Trophoblast cell (in vitro differentiated cells and primary cell): Measurements from ENCODE around the gene DNAJC3.
A peak's percentile ranks its signal among the peaks of the same experiment; 100 is the strongest.
"Not testable (repeated sequence)": the region's sequence is repeated elsewhere in the genome, so short reads cannot be mapped to it uniquely, and the experiment has no call there.

Experiments used
- DNase-seq, 2 donors: peaks; one replicate each; pipeline ENCODE4 v3.0.0-alpha.2; 2016
- H2AFZ ChIP-seq: 2 replicates; pipeline ENCODE4 v1.6.1; 2013; ENCODE audit warnings: low read length, moderate library complexity, mild to moderate bottlenecking; ENCODE audit not compliant: insufficient read depth, poor library complexity
- H2AK5ac ChIP-seq: 2 replicates; pipeline ENCODE4 v1.6.1; 2013; ENCODE audit warnings: mild to moderate bottlenecking, low read length
- H2BK120ac ChIP-seq: 2 replicates; pipeline ENCODE4 v1.6.1; 2013; ENCODE audit warnings: low read length, mild to moderate bottlenecking, moderate library complexity; ENCODE audit not compliant: insufficient read depth, poor library complexity
- H2BK12ac ChIP-seq: 2 replicates; pipeline ENCODE4 v1.6.1; 2013; ENCODE audit warnings: mild to moderate bottlenecking, low read length, moderate library complexity
- H2BK5ac ChIP-seq: 2 replicates; pipeline ENCODE4 v1.6.1; 2013; ENCODE audit warnings: low read length, low read depth, moderate library complexity, mild to moderate bottlenecking; ENCODE audit not compliant: poor library complexity
- H3K14ac ChIP-seq: 2 replicates; pipeline ENCODE4 v1.6.1; 2013; ENCODE audit warnings: mild to moderate bottlenecking, low read length
- H3K18ac ChIP-seq: 2 replicates; pipeline ENCODE4 v1.6.1; 2013; ENCODE audit warnings: mild to moderate bottlenecking, low read length
- H3K23ac ChIP-seq: 2 replicates; pipeline ENCODE4 v1.6.1; 2013; ENCODE audit warnings: low read length
- H3K27ac ChIP-seq: 2 replicates; pipeline ENCODE4 v1.5.1; 2013; ENCODE audit warnings: low read depth, mild to moderate bottlenecking, inconsistent platforms, low read length, moderate library complexity
- H3K27me3 ChIP-seq: 2 replicates; pipeline ENCODE4 v1.6.1; 2013; ENCODE audit warnings: inconsistent platforms, mild to moderate bottlenecking, low read length, moderate library complexity; ENCODE audit not compliant: insufficient read depth
- H3K36me3 ChIP-seq, 2 experiments: 1 replicate in 1 of 2; 2 replicates in 1 of 2; pipeline ENCODE4 v1.6.1; 2013; ENCODE audit warnings: low read length in 2 of 2, mild to moderate bottlenecking in 2 of 2, moderate library complexity in 1 of 2; ENCODE audit not compliant: insufficient read depth in 2 of 2, control insufficient read depth in 1 of 2
- H3K4ac ChIP-seq: 2 replicates; pipeline ENCODE4 v1.6.1; 2013; ENCODE audit warnings: low read depth, mild to moderate bottlenecking, low read length, moderate library complexity
- H3K4me1 ChIP-seq, 2 experiments: 1 replicate in 1 of 2; 2 replicates in 1 of 2; pipeline ENCODE4 v1.6.1; 2013; ENCODE audit warnings: low read length in 2 of 2, mild to moderate bottlenecking in 2 of 2, moderate library complexity in 1 of 2; ENCODE audit not compliant: insufficient read depth in 2 of 2, control insufficient read depth in 1 of 2
- H3K4me2 ChIP-seq: 2 replicates; pipeline ENCODE4 v1.6.1; 2013; ENCODE audit warnings: inconsistent platforms, mild to moderate bottlenecking, low read length, moderate library complexity
- H3K4me3 ChIP-seq: 2 replicates; pipeline ENCODE4 v1.5.1; 2013; ENCODE audit warnings: mild to moderate bottlenecking, low read depth, low read length, inconsistent platforms
- H3K79me1 ChIP-seq: one replicate; pipeline ENCODE4 v1.6.1; 2013; ENCODE audit warnings: low read length
- H3K79me2 ChIP-seq: 2 replicates; pipeline ENCODE4 v1.6.1; 2013; ENCODE audit warnings: low read length, mild to moderate bottlenecking; ENCODE audit not compliant: control insufficient read depth, insufficient read depth, poor library complexity
- H3K9ac ChIP-seq: 2 replicates; pipeline ENCODE4 v1.6.1; 2013; ENCODE audit warnings: mild to moderate bottlenecking, low read length
- H3K9me3 ChIP-seq: 2 replicates; pipeline ENCODE4 v1.6.1; 2013; ENCODE audit warnings: low read depth, mild to moderate bottlenecking, control low read depth, inconsistent platforms, low read length; ENCODE audit not compliant: insufficient read depth
- H4K12ac ChIP-seq: 2 replicates; pipeline ENCODE4 v1.6.1; 2013; ENCODE audit warnings: low read depth, mild to moderate bottlenecking, low read length, moderate library complexity
- H4K8ac ChIP-seq: 2 replicates; pipeline ENCODE4 v1.6.1; 2013; ENCODE audit warnings: low read depth, mild to moderate bottlenecking, low read length, moderate library complexity
- H4K91ac ChIP-seq: one replicate; pipeline ENCODE4 v1.6.1; 2013; ENCODE audit warnings: low read depth, mild to moderate bottlenecking, low read length, moderate library complexity
- WGBS: extraction: QIAGEN DNeasy Blood & Tissue Kit; methylation state at CpG from one replicate; pipeline ENCODE4 v1.1.7; 2013; ENCODE audit warnings: missing lambda C conversion rate; ENCODE audit not compliant: insufficient read length, insufficient coverage; ENCODE audit errors: extremely low coverage; 5-methylcytosine and 5-hydroxymethylcytosine counted together

The DNAJC3 gene

GRCh38 chr13:95679722-95680121 is 2.8 kb downstream of the DNAJC3 start:
- H4K91ac ChIP-seq: no peak overlapping the region
- no peak overlapping the region for H3K9ac ChIP-seq
- peaks cover 15% of the 10 kb centered on the region for H3K79me2 ChIP-seq
- H4K12ac ChIP-seq: no peak overlapping the region
- H2BK120ac ChIP-seq: no peak overlapping the region
- H2AFZ ChIP-seq: no peak overlapping the region
- H4K8ac ChIP-seq: no peak overlapping the region
- H3K9me3 ChIP-seq: no peaks in the 10 kb centered on the region
- H3K4me3 ChIP-seq: no peak overlapping the region
- no CpG with 5 or more reads among the region's 2 CpGs for WGBS
- no peak overlapping the region for H3K27ac ChIP-seq
- peaks cover 10% of the 10 kb centered on the region for H3K79me1 ChIP-seq
- H3K4ac ChIP-seq: no peak overlapping the region
- no peak overlapping the region for H3K14ac ChIP-seq
- no peak overlapping the region for H3K18ac ChIP-seq
- DNase-seq: no peak
- no peak overlapping the region for H3K4me2 ChIP-seq
- H2AK5ac ChIP-seq: no peak overlapping the region
- H3K23ac ChIP-seq: no peak overlapping the region
- no peak overlapping the region for H2BK12ac ChIP-seq
- peaks cover 0 to 3% of the 10 kb centered on the region in 2 experiments for H3K4me1 ChIP-seq
- no peaks in the 10 kb centered on the region for H3K36me3 ChIP-seq
- no peak overlapping the region for H2BK5ac ChIP-seq
- no peaks in the 10 kb centered on the region for H3K27me3 ChIP-seq

GRCh38 chr13:95684418-95684817 is 7.5 kb downstream of the DNAJC3 start:
- Histone ChIP-seq H4K12ac (no peak overlapping the region), H3K4me1 (no peaks in the 10 kb centered on the region), H3K27ac (no peak overlapping the region), H3K9me3 (no peaks in the 10 kb centered on the region), H3K36me3 (no peaks in the 10 kb centered on the region), H2BK12ac (no peak overlapping the region), H3K14ac (no peak overlapping the region), H2BK120ac (no peak overlapping the region), H3K79me2 (peaks cover 7% of the 10 kb centered on the region), H3K9ac (no peak overlapping the region), H2BK5ac (no peak overlapping the region), H4K91ac (no peak overlapping the region), H3K79me1 (no peaks in the 10 kb centered on the region), H2AK5ac (no peak overlapping the region), H3K18ac (peak overlapping the region; percentile 59), H2AFZ (no peak overlapping the region), H3K23ac (no peak overlapping the region), H3K4ac (peak overlapping the region; percentile 89), H3K4me2 (no peak overlapping the region), H3K27me3 (no peaks in the 10 kb centered on the region), H3K4me3 (no peak overlapping the region), H4K8ac (no peak overlapping the region)
- no peak for DNase-seq
- WGBS: no CpG with 5 or more reads among the region's 2 CpGs

GRCh38 chr13:95684960-95685359 is 8.0 kb downstream of the DNAJC3 start:
- not testable (repeated sequence) for H3K79me2 ChIP-seq, H3K36me3 ChIP-seq, H2AK5ac ChIP-seq, H3K79me1 ChIP-seq, DNase-seq, H3K4me2 ChIP-seq, H2AFZ ChIP-seq, H2BK12ac ChIP-seq, H3K4me3 ChIP-seq, H4K12ac ChIP-seq, H3K9ac ChIP-seq, H3K27ac ChIP-seq, H2BK120ac ChIP-seq, H4K8ac ChIP-seq, H3K23ac ChIP-seq, H3K9me3 ChIP-seq, H3K14ac ChIP-seq, H3K4me1 ChIP-seq, H2BK5ac ChIP-seq, H4K91ac ChIP-seq, H3K27me3 ChIP-seq
- peak overlapping the region; percentile 59 for H3K18ac ChIP-seq
- no CpG with 5 or more reads among the region's 5 CpGs for WGBS
- H3K4ac ChIP-seq: peak overlapping the region; percentile 47

DNA sequence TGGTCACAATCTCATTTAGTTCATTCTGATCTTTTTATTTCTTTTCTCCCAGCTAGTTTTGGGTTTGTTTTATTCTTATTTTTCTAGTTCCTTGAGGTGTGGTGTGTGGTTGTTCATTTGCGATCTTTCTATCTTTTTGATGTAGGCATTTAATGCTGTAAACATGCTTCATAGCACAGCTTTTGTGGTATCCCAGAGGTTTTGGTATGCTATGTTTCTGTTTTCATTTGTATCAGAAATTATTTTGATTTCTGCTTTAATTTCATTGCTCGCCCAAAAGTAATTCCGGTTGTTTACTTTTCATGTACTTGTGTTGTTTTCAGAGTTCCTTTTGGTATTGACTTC is 12.6 kb downstream of the DNAJC3 start:
- H3K4me2 ChIP-seq: no peak overlapping the region
- no peak overlapping the region for H3K4me3 ChIP-seq
- no peak overlapping the region for H3K9ac ChIP-seq
- H4K8ac ChIP-seq: no peak overlapping the region
- H2BK12ac ChIP-seq: no peak overlapping the region
- H3K9me3 ChIP-seq: no peaks in the 10 kb centered on the region
- H2BK5ac ChIP-seq: no peak overlapping the region
- H3K79me2 ChIP-seq: peaks cover 4% of the 10 kb centered on the region
- H2AFZ ChIP-seq: no peak overlapping the region
- no peak overlapping the region for H3K14ac ChIP-seq
- no peaks in the 10 kb centered on the region for H3K27me3 ChIP-seq
- H3K23ac ChIP-seq: no peak overlapping the region
- H4K91ac ChIP-seq: no peak overlapping the region
- H4K12ac ChIP-seq: no peak overlapping the region
- H3K27ac ChIP-seq: no peak overlapping the region
- H2AK5ac ChIP-seq: no peak overlapping the region
- H3K36me3 ChIP-seq: no peaks in the 10 kb centered on the region
- no CpG with 5 or more reads among the region's 3 CpGs for WGBS
- no peaks in the 10 kb centered on the region for H3K79me1 ChIP-seq
- no peak overlapping the region for H3K4ac ChIP-seq
- H2BK120ac ChIP-seq: no peak overlapping the region
- no peak for DNase-seq
- no peaks in the 10 kb centered on the region for H3K4me1 ChIP-seq
- no peak overlapping the region for H3K18ac ChIP-seq
